CD4-positive, alpha-beta T cell treated with Interleukin-4 for 4 hours (primary cell): ENCODE measurements around the gene WFDC1.

ENCODE experiments used
- DNase-seq: peaks from one replicate; pipeline ENCODE4 v3.0.0-alpha.2; 2020

WFDC1 gene

GRCh38 chr16:84357191-84357651, 62.5 kb downstream of the WFDC1 start:
- no peak for DNase-seq

GRCh38 chr16:84358601-84359295, 64.1 kb downstream of the WFDC1 start:
- DNase-seq, result no peak

- DNase-seq, result no peak
These were observed 64.6 kb downstream of the WFDC1 start for GRCh38 chr16:84359326-84359725.

GRCh38 chr16:84360170-84360569, 65.5 kb downstream of the WFDC1 start:
- no peak for DNase-seq

- DNase-seq, result no peak
These were observed 66.1 kb downstream of the WFDC1 start for GRCh38 chr16:84360748-84361147.

GRCh38 chr16:84361546-84361945, 66.9 kb downstream of the WFDC1 start:
- DNase-seq, result no peak

- no peak for DNase-seq
These were observed 67.8 kb downstream of the WFDC1 start for GRCh38 chr16:84362471-84362941.

GRCh38 chr16:84366208-84366607, 71.5 kb downstream of the WFDC1 start:
- no peak for DNase-seq

GRCh38 chr16:84367297-84367680, 72.6 kb downstream of the WFDC1 start:
- DNase-seq, result no peak

GRCh38 chr16:84367750-84368307, 73.2 kb downstream of the WFDC1 start:
- DNase-seq, result no peak

- DNase-seq, result no peak
These were observed 73.8 kb downstream of the WFDC1 start, which contains the start of gene ATP2C2 for GRCh38 chr16:84368308-84368996. Gene ATP2C2, plus strand, starts transcription at chr16:84368538. Its CDS starts 78 bp downstream, at chr16:84368616.

- no peak for DNase-seq
These were observed 74.4 kb downstream of the WFDC1 start for GRCh38 chr16:84369105-84369504.

GRCh38 chr16:84369938-84370627, 75.4 kb downstream of the WFDC1 start:
- DNase-seq, result no peak

GRCh38 chr16:84370723-84371552, 76.3 kb downstream of the WFDC1 start:
- DNase-seq, result no peak

- no peak for DNase-seq
These were observed 76.8 kb downstream of the WFDC1 start for GRCh38 chr16:84371553-84371865.

- no peak for DNase-seq
These were observed 79.3 kb downstream of the WFDC1 start for GRCh38 chr16:84373907-84374489.

GRCh38 chr16:84378099-84378498, 83.4 kb downstream of the WFDC1 start:
- no peak for DNase-seq

GRCh38 chr16:84378567-84378966, 83.9 kb downstream of the WFDC1 start:
- DNase-seq, result no peak

- DNase-seq, result no peak
These were observed 84.5 kb downstream of the WFDC1 start for GRCh38 chr16:84379008-84379708.
